Caco-2 (cell line): ENCODE results near the gene DRAP1. TPM values are rescaled to one million over a fixed set of nuclear protein-coding genes. Genes with fewer than 3 reads are reported as not detected.

Experiments used
- BruUV-seq: library from RNA; stranded (reverse); fragments of 400-500 nt; replicated peaks from 2 replicates; lab custom pipeline; 2021; lab: Mats Ljungman, UMichigan
- CTCF ChIA-PET: fragments of 300-600 bp; sonication (Branson Sonifier 250); formaldehyde crosslinking; loops from one replicate; lab custom pipeline; 2022; ENCODE audit warnings: antibody characterized with exemption; lab: Charles Lee
- POLR2A ChIA-PET: fragments of 300-600 bp; sonication (Branson Sonifier 250); formaldehyde crosslinking; loops from one replicate; lab custom pipeline; 2022; ENCODE audit warnings: antibody characterized with exemption; lab: Charles Lee
- DNase-seq, 2 experiments: peaks; one replicate each; pipeline versions ENCODE4 v3.0.0 to v3.0.0-alpha.2; 2020 to 2022
- H3K27me3 ChIP-seq: replicated peaks from 2 replicates; pipeline ENCODE4 v1.6.0; 2011; ENCODE audit warnings: low read length; ENCODE audit not compliant: control insufficient read depth, insufficient read depth
- H3K36me3 ChIP-seq: 2 replicates; pipeline ENCODE4 v1.5.1; 2011; ENCODE audit warnings: low read length; ENCODE audit not compliant: control insufficient read depth, insufficient read depth
- H3K4me1 ChIP-seq: fragments of 250-450 bp; sonication (Bioruptor Pico); 2 replicates; pipeline ENCODE4 v1.5.1; 2020; ENCODE audit warnings: mild to moderate bottlenecking
- H3K4me3 ChIP-seq: 2 replicates; pipeline ENCODE4 v1.5.1; 2011; ENCODE audit warnings: low read depth, mild to moderate bottlenecking, control low read depth, low read length
- H3K9me3 ChIP-seq: fragments of 250-450 bp; sonication (Bioruptor Pico); 2 replicates; pipeline ENCODE4 v1.5.1; 2020; ENCODE audit warnings: mild to moderate bottlenecking, moderate library complexity
- H3K27ac Mint-ChIP-seq: one replicate; pipeline ENCODE4 v1.8.0; 2022; ENCODE audit warnings: mixed read lengths; ENCODE audit not compliant: unreplicated experiment
- H3K27me3 Mint-ChIP-seq: one replicate; pipeline ENCODE4 v1.8.0; 2022; ENCODE audit warnings: mixed read lengths; ENCODE audit not compliant: insufficient read depth, unreplicated experiment
- H3K36me3 Mint-ChIP-seq: one replicate; pipeline ENCODE4 v1.8.0; 2022; ENCODE audit warnings: mild to moderate bottlenecking, mixed read lengths; ENCODE audit not compliant: insufficient read depth, unreplicated experiment
- H3K4me1 Mint-ChIP-seq: one replicate; pipeline ENCODE4 v1.8.0; 2022; ENCODE audit warnings: low read depth, mixed read lengths; ENCODE audit not compliant: unreplicated experiment
- H3K4me3 Mint-ChIP-seq: one replicate; pipeline ENCODE4 v1.8.0; 2022; ENCODE audit warnings: mild to moderate bottlenecking, moderate library complexity, mixed read lengths; ENCODE audit not compliant: unreplicated experiment
- H3K9me3 Mint-ChIP-seq: one replicate; pipeline ENCODE4 v1.8.0; 2022; ENCODE audit warnings: mixed read lengths; ENCODE audit not compliant: unreplicated experiment
- CTCF ChIP-seq, 2 experiments: fragments of 200-600 bp in 1 of 2; IDR thresholded peaks; 1 replicate in 1 of 2; 2 replicates in 1 of 2; pipeline versions ENCODE4 v1.5.1 to v1.8.0; 2011 to 2022; ENCODE audit warnings: antibody characterized with exemption in 1 of 2, control low read depth in 1 of 2, inconsistent platforms in 1 of 2, low read depth in 1 of 2, low read length in 1 of 2, mild to moderate bottlenecking in 1 of 2, moderate library complexity in 1 of 2; ENCODE audit not compliant: insufficient read depth in 1 of 2, severe bottlenecking in 1 of 2, unreplicated experiment in 1 of 2
- intact Hi-C: fragments of 100-400 bp; cut with micrococcal nuclease; formaldehyde crosslinking; loops from one replicate; pipeline ENCODE4 v1.10.0; 2022; ENCODE audit not compliant: unreplicated experiment
- total RNA-seq: library from RNA; stranded (reverse); gene quantifications from 2 replicates; pipeline ENCODE4 v1.2.3, GENCODE V29; 2022

Gene DRAP1
- total RNA-seq, 1 experiment from 2014 or later: 91.0 TPM

- H3K4me1 Mint-ChIP-seq: peaks cover 5% of the 10 kb centered on the region
- H3K4me3 Mint-ChIP-seq: peak overlapping the region; percentile 68
- H3K27me3 Mint-ChIP-seq: no peaks in the 10 kb centered on the region
- BruUV-seq: no TSS peak
- H3K36me3 ChIP-seq: no peaks in the 10 kb centered on the region; the same call in 1 of the 2 replicates
- no peaks in the 10 kb centered on the region for H3K9me3 Mint-ChIP-seq
- H3K4me1 ChIP-seq: peaks cover 23% of the 10 kb centered on the region
- H3K4me3 ChIP-seq: no peak overlapping the region
- intact Hi-C loops: loop anchor here (5.0 kb wide), 1 partner anchor 46 kb away; the partner anchor contains the start of gene SART1
- TF ChIP-seq CTCF (IDR thresholded peaks at IDR 0.05; ENCODE audit: insufficient read depth in 1 of 2, low read depth in 1 of 2, low read length in 1 of 2, severe bottlenecking in 1 of 2, unreplicated experiment in 1 of 2): no peak
- no peak for DNase-seq
- H3K9me3 ChIP-seq: no peaks in the 10 kb centered on the region
- ChIA-PET POLR2A (interaction anchor here (0.5 kb wide), 1 partner anchor 28 kb away, joined by 3 read pairs; the partner anchor contains the start of gene FIBP), CTCF (interaction anchor here (1.0 kb wide), 1 partner anchor 28 kb away, joined by 4 read pairs; the partner anchor contains the start of gene FIBP)
- H3K27ac Mint-ChIP-seq: peak overlapping the region; percentile 68
- H3K27me3 ChIP-seq: no peaks in the 10 kb centered on the region
- H3K36me3 Mint-ChIP-seq: peaks cover 8% of the 10 kb centered on the region
These were observed 2.8 kb upstream of the DRAP1 start for GRCh38 chr11:65916391-65916790.

GRCh38 chr11:65917077-65917433 lies 2.2 kb upstream of the DRAP1 start:
- no peaks in the 10 kb centered on the region for H3K27me3 Mint-ChIP-seq
- Histone ChIP-seq H3K9me3 (no peaks in the 10 kb centered on the region), H3K36me3 (no peaks in the 10 kb centered on the region; the same call in 1 of the 2 replicates), H3K4me1 (peaks cover 17% of the 10 kb centered on the region), H3K4me3 (no peak overlapping the region), H3K27me3 (no peaks in the 10 kb centered on the region)
- no peak for TF ChIP-seq CTCF (IDR thresholded peaks at IDR 0.05; ENCODE audit: insufficient read depth in 1 of 2, low read depth in 1 of 2, low read length in 1 of 2, severe bottlenecking in 1 of 2, unreplicated experiment in 1 of 2)
- no TSS peak for BruUV-seq
- no peaks in the 10 kb centered on the region for H3K4me1 Mint-ChIP-seq
- CTCF ChIA-PET: interaction anchor here (1.6 kb wide), 1 partner anchor 29 kb away, joined by 8 read pairs; the partner anchor contains the start of gene FIBP
- no peaks in the 10 kb centered on the region for H3K9me3 Mint-ChIP-seq
- DNase-seq: no peak
- intact Hi-C loops: loop anchor here (5.0 kb wide), 1 partner anchor 45 kb away; the partner anchor contains the start of gene SART1
- H3K4me3 Mint-ChIP-seq: peak overlapping the region; percentile 68
- peaks cover 15% of the 10 kb centered on the region for H3K36me3 Mint-ChIP-seq
- POLR2A ChIA-PET: interaction anchor here (0.6 kb wide), 1 partner anchor 16 kb away, joined by 3 read pairs; no protein-coding TSS in a partner anchor
- H3K27ac Mint-ChIP-seq: peak overlapping the region; percentile 68

GRCh38 chr11:65917434-65918210 lies 1.6 kb upstream of the DRAP1 start:
- H3K27me3 Mint-ChIP-seq: no peaks in the 10 kb centered on the region
- BruUV-seq: no TSS peak
- Histone ChIP-seq H3K36me3 (no peaks in the 10 kb centered on the region; the same call in 1 of the 2 replicates), H3K9me3 (no peaks in the 10 kb centered on the region), H3K4me1 (peaks cover 15% of the 10 kb centered on the region), H3K27me3 (no peaks in the 10 kb centered on the region), H3K4me3 (peak overlapping the region; percentile 84)
- intact Hi-C loops: loop anchor here (2.0 to 5.0 kb wide), 2 partner anchors 27 to 45 kb away; partner anchors contain the start of genes CCDC85B and SART1
- H3K4me3 Mint-ChIP-seq: peak overlapping the region; percentile 90
- peak overlapping the region; percentile 68 for H3K27ac Mint-ChIP-seq
- DNase-seq: no peak
- H3K9me3 Mint-ChIP-seq: no peaks in the 10 kb centered on the region
- POLR2A ChIA-PET: interaction anchor here (0.5 to 0.6 kb wide), 2 partner anchors 16 to 29 kb away, joined by 3 to 5 read pairs; partner anchors contain the start of gene FIBP
- H3K4me1 Mint-ChIP-seq: no peaks in the 10 kb centered on the region
- CTCF ChIA-PET: interaction anchor here (1.6 kb wide), 1 partner anchor 29 kb away, joined by 8 read pairs; the partner anchor contains the start of gene FIBP
- peaks cover 19% of the 10 kb centered on the region for H3K36me3 Mint-ChIP-seq
- no peak for TF ChIP-seq CTCF (IDR thresholded peaks at IDR 0.05; ENCODE audit: insufficient read depth in 1 of 2, low read depth in 1 of 2, low read length in 1 of 2, severe bottlenecking in 1 of 2, unreplicated experiment in 1 of 2)
